Endometrium (tissue), 2 donors: ENCODE results near the gene METTL4.

Source experiments
- FAIRE-seq: peaks from 2 replicates; lab custom pipeline; 2012; peaks lifted over from hg19 to GRCh38; lab: Jason Lieb, UNC
- donor health status: control.
- donor health status: control.

Gene METTL4

GRCh38 chr18:2518473-2518872 lies 52.8 kb downstream of the METTL4 start:
- no peak for FAIRE-seq

GRCh38 chr18:2515908-2516625 lies 55.2 kb downstream of the METTL4 start:
- no peak for FAIRE-seq

GRCh38 chr18:2515171-2515787 lies 56.0 kb downstream of the METTL4 start:
- no peak for FAIRE-seq

GRCh38 chr18:2513616-2514015 lies 57.7 kb downstream of the METTL4 start:
- FAIRE-seq = no peak

- no peak for FAIRE-seq
Observed at GRCh38 chr18:2512059-2512458, 59.2 kb downstream of the METTL4 start.

GRCh38 chr18:2511451-2511850 lies 59.9 kb downstream of the METTL4 start:
- FAIRE-seq = no peak

GRCh38 chr18:2510416-2510815 lies 60.9 kb downstream of the METTL4 start:
- FAIRE-seq = no peak

GRCh38 chr18:2508678-2509077 lies 62.6 kb downstream of the METTL4 start:
- FAIRE-seq = no peak

- FAIRE-seq = no peak
Observed at GRCh38 chr18:2508155-2508554, 63.1 kb downstream of the METTL4 start.

- FAIRE-seq = no peak
Observed at GRCh38 chr18:2504642-2505041, 66.7 kb downstream of the METTL4 start.

- FAIRE-seq = no peak
Observed at GRCh38 chr18:2502880-2503279, 68.4 kb downstream of the METTL4 start.

GRCh38 chr18:2502394-2502793 lies 68.9 kb downstream of the METTL4 start:
- no peak for FAIRE-seq

- no peak for FAIRE-seq
Observed at GRCh38 chr18:2497797-2498196, 73.5 kb downstream of the METTL4 start.

GRCh38 chr18:2495381-2495780 lies 75.9 kb downstream of the METTL4 start:
- no peak for FAIRE-seq

- FAIRE-seq = no peak
Observed at GRCh38 chr18:2494921-2495320, 76.4 kb downstream of the METTL4 start.
